Rectal smooth muscle tissue (tissue), 1 donor: Measurements from ENCODE around the gene PHTF1.

Experiments
- H3K27ac ChIP-seq: one replicate; pipeline ENCODE4 v1.7.0; 2013; ENCODE audit warnings: low read depth, low read length, inconsistent platforms
- H3K27me3 ChIP-seq: one replicate; pipeline ENCODE4 v1.7.0; 2013; ENCODE audit warnings: low read length; ENCODE audit not compliant: control insufficient read depth, insufficient read depth
- H3K36me3 ChIP-seq: one replicate; pipeline ENCODE4 v1.7.0; 2013; ENCODE audit warnings: low read length; ENCODE audit not compliant: control insufficient read depth, insufficient read depth
- H3K4me1 ChIP-seq: one replicate; pipeline ENCODE4 v1.7.0; 2013; ENCODE audit warnings: low read length; ENCODE audit not compliant: control insufficient read depth, insufficient read depth
- H3K4me3 ChIP-seq: one replicate; pipeline ENCODE4 v1.7.0; 2013; ENCODE audit warnings: low read length
- H3K9ac ChIP-seq: one replicate; pipeline ENCODE4 v1.7.0; 2013; ENCODE audit warnings: low read length

The PHTF1 gene

DNA sequence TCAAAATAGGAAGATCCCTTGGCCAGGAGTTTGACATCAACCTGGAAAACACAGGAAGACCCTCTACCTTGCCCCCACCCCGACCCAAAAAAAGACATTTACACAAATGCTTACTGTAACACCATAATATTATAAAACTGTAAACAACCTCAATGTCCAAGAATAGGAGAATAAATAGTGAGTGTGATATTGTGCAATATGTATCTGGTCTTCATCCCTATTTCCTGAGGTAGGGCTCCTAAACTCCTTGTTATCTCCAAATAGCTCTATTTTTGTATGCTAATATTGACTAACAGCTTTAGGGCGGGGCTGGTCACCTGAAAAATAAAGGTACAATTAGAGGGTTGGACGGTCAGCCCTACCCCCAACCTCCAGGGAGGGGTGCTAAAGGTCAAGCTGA lies 29.5 kb upstream of the PHTF1 start:
- no peak overlapping the region for H3K9ac ChIP-seq
- no peak overlapping the region for H3K4me3 ChIP-seq
- H3K36me3 ChIP-seq = no peaks in the 10 kb centered on the region
- no peaks in the 10 kb centered on the region for H3K27me3 ChIP-seq
- H3K4me1 ChIP-seq = peaks cover under 1% of the 10 kb centered on the region
- no peak overlapping the region for H3K27ac ChIP-seq

DNA sequence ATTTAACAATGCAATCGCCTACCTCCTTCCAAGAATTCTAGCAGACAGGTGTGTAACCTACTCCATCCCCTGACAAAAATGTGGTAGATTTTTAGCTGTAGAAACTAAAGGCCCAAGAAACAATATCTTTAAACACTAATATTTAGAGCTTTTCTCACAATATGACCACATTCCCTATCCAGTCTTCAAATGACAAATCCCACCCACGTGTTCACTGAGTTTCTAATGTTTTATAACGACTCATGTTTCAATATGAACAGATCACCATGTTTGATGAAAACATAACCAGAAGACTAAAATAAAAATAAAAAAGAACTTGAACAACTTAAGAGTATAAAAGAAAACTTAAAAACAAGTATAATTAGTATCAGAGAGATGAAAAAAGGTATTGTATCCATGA lies 28.4 kb upstream of the PHTF1 start:
- peaks cover 11% of the 10 kb centered on the region for H3K4me1 ChIP-seq
- no peaks in the 10 kb centered on the region for H3K27me3 ChIP-seq
- no peak overlapping the region for H3K4me3 ChIP-seq
- no peak overlapping the region for H3K9ac ChIP-seq
- no peaks in the 10 kb centered on the region for H3K36me3 ChIP-seq
- no peak overlapping the region for H3K27ac ChIP-seq

- Histone ChIP-seq H3K36me3 (no peaks in the 10 kb centered on the region), H3K4me1 (peaks cover 17% of the 10 kb centered on the region), H3K9ac (no peak overlapping the region), H3K27ac (no peak overlapping the region), H3K27me3 (no peaks in the 10 kb centered on the region), H3K4me3 (no peak overlapping the region)
Observed at GRCh38 chr1:113786069-113786468, 26.8 kb upstream of the PHTF1 start.

DNA sequence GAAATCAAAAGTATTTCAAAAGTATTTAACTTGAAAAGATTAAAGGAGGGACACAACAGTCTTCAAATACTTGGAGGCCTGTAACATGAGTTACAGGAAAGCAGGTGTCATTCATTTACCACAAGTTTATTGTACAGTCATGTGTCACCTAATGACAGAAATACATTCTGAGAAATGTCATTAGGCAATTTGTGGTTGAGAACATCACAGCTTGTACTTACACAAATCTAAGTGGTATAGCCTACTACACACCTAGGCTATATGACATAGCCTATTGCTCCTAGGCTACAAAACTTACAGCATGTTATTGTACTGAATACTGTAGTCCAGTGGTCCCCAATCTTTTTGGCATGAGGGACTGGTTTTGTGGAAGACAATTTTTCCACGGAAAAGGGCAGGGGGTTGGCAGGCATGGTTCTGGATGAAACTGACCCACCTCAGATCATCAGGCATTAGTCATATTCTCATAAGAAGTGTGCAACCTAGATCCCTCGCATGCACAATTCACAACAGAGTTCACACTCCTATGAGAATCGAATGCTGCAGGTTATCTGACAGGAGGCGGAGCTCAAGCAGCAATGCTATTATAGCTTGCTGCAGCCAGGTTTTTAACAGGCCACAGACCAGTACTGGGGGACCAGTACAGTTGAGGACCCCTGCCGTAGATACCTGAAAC lies 25.0 kb upstream of the PHTF1 start:
- H3K27me3 ChIP-seq = no peaks in the 10 kb centered on the region
- peaks cover 17% of the 10 kb centered on the region for H3K4me1 ChIP-seq
- H3K9ac ChIP-seq = no peak overlapping the region
- no peaks in the 10 kb centered on the region for H3K36me3 ChIP-seq
- H3K4me3 ChIP-seq = no peak overlapping the region
- no peak overlapping the region for H3K27ac ChIP-seq

- H3K9ac ChIP-seq = no peak overlapping the region
- H3K4me1 ChIP-seq = peaks cover 17% of the 10 kb centered on the region
- H3K4me3 ChIP-seq = peak overlapping the region; percentile 0
- H3K27me3 ChIP-seq = no peaks in the 10 kb centered on the region
- H3K27ac ChIP-seq = no peak overlapping the region
- no peaks in the 10 kb centered on the region for H3K36me3 ChIP-seq
Observed at GRCh38 chr1:113783254-113784103, 24.2 kb upstream of the PHTF1 start.

GRCh38 chr1:113782406-113782805 lies 23.1 kb upstream of the PHTF1 start:
- Histone ChIP-seq H3K36me3 (no peaks in the 10 kb centered on the region), H3K4me3 (no peak overlapping the region), H3K9ac (no peak overlapping the region), H3K4me1 (peaks cover 17% of the 10 kb centered on the region), H3K27me3 (no peaks in the 10 kb centered on the region), H3K27ac (no peak overlapping the region)

GRCh38 chr1:113780374-113781146 lies 21.3 kb upstream of the PHTF1 start:
- Histone ChIP-seq H3K27ac (no peak overlapping the region), H3K27me3 (no peaks in the 10 kb centered on the region), H3K4me3 (no peak overlapping the region), H3K9ac (no peak overlapping the region), H3K36me3 (no peaks in the 10 kb centered on the region), H3K4me1 (peaks cover 17% of the 10 kb centered on the region)

DNA sequence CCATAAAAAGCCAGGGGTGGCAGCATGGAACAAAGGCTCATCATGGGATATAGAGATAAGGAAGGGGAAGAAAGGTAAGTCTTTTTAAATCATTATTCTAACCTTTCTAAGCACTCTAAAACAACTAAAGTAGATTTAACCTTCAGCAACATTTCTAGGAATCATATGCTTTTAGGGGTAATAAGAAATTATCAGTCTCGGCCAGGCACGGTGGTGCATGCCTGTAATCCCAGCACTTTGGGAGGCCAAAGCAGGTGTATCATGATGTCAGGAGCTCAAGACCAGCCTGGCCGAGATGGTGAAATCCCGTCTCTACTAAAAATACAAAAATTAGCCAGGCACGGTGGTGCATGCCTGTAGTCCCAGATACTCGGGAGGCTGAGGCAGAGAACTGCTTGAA lies 20.3 kb upstream of the PHTF1 start:
- no peak overlapping the region for H3K9ac ChIP-seq
- no peaks in the 10 kb centered on the region for H3K36me3 ChIP-seq
- H3K27me3 ChIP-seq = no peaks in the 10 kb centered on the region
- no peak overlapping the region for H3K27ac ChIP-seq
- no peak overlapping the region for H3K4me3 ChIP-seq
- peaks cover 17% of the 10 kb centered on the region for H3K4me1 ChIP-seq

DNA sequence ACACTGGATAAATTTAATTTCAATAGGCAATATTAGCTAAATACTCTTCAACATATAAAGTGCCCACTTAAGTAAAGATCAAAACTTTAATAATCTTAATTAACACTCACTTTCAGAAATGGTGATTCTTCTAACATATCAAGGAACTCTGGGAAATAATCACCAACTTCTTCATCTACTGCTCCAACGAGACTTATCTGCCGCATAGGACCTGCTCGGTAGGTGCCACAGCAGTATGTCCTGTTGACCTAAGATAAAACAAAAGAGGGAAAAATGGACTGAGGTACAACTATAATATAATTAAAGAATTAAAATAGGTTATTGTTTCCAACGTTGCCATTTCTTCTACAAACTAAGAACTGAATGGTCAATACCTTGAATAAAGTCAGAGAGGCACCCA lies 18.3 kb upstream of the PHTF1 start:
- no peak overlapping the region for H3K4me3 ChIP-seq
- no peak overlapping the region for H3K9ac ChIP-seq
- H3K36me3 ChIP-seq = no peaks in the 10 kb centered on the region
- no peak overlapping the region for H3K27ac ChIP-seq
- H3K27me3 ChIP-seq = no peaks in the 10 kb centered on the region
- H3K4me1 ChIP-seq = peaks cover 7% of the 10 kb centered on the region

GRCh38 chr1:113770031-113770430 lies 10.7 kb upstream of the PHTF1 start:
- Histone ChIP-seq H3K4me3 (no peak overlapping the region), H3K4me1 (peaks cover 13% of the 10 kb centered on the region), H3K27me3 (no peaks in the 10 kb centered on the region), H3K36me3 (no peaks in the 10 kb centered on the region), H3K9ac (no peak overlapping the region), H3K27ac (no peak overlapping the region)

- Histone ChIP-seq H3K27ac (no peak overlapping the region), H3K36me3 (no peaks in the 10 kb centered on the region), H3K4me3 (no peak overlapping the region), H3K27me3 (no peaks in the 10 kb centered on the region), H3K4me1 (peaks cover 15% of the 10 kb centered on the region), H3K9ac (no peak overlapping the region)
Observed at GRCh38 chr1:113769601-113769970, 10.3 kb upstream of the PHTF1 start.

- Histone ChIP-seq H3K4me3 (no peak overlapping the region), H3K9ac (no peak overlapping the region), H3K27me3 (no peaks in the 10 kb centered on the region), H3K4me1 (peaks cover 15% of the 10 kb centered on the region), H3K27ac (peak overlapping the region; percentile 3), H3K36me3 (no peaks in the 10 kb centered on the region)
Observed at GRCh38 chr1:113768916-113769600, 9.8 kb upstream of the PHTF1 start.
